Mucosa of descending colon (tissue), 3 donors: ENCODE measurements around the gene SLC49A3. TPM values are rescaled to one million over a fixed set of nuclear protein-coding genes. Genes with fewer than 3 reads are reported as not detected.
"Not testable (repeated sequence)": the region's sequence is repeated elsewhere in the genome, so short reads cannot be mapped to it uniquely, and the experiment has no call there.

ENCODE experiments used
- ATAC-seq: fragments of 200-7000 bp; cut with Tn5 transposase; one replicate; pipeline ENCODE4 v1.9.1; 2020; ENCODE audit warnings: mild to moderate bottlenecking, moderate library complexity
- DNase-seq, 3 donors: peaks; one replicate each; pipeline ENCODE4 v3.0.0-alpha.2; 2020
- H3K36me3 ChIP-seq: fragments of 200-600 bp; one replicate; pipeline ENCODE4 v1.8.0; 2021; ENCODE audit warnings: low read depth, mild to moderate bottlenecking
- H3K4me1 ChIP-seq: fragments of 200-600 bp; one replicate; pipeline ENCODE4 v1.8.0; 2021; ENCODE audit warnings: low read depth, mild to moderate bottlenecking
- H3K4me3 ChIP-seq: fragments of 200-600 bp; one replicate; pipeline ENCODE4 v1.8.0; 2021; ENCODE audit warnings: mild to moderate bottlenecking
- H3K9me3 ChIP-seq: fragments of 200-600 bp; one replicate; pipeline ENCODE4 v1.8.0; 2021; ENCODE audit warnings: mild to moderate bottlenecking
- CTCF ChIP-seq: fragments of 200-600 bp; IDR thresholded peaks from one replicate; pipeline ENCODE4 v1.8.0; 2022; ENCODE audit warnings: antibody characterized with exemption, mild to moderate bottlenecking
- intact Hi-C, 2 donors: fragments of 100-400 bp; cut with DNase I in 1 of 2; cut with micrococcal nuclease in 1 of 2; formaldehyde crosslinking; loops; one replicate each; pipeline versions ENCODE4 v1.11.0 to v1.11.1; 2022; cut with DNase I, micrococcal nuclease
- total RNA-seq, 3 donors: library from RNA; stranded (reverse); fragmentation: NEBNext Ultra II Directional in 2 of 3; extraction: Animal tissue kit (Norgen Biotek cat#: 25700) in 2 of 3; gene quantifications; one replicate each; pipeline versions ENCODE4 v1.2.1 to v1.2.4, GENCODE V29; 2021 to 2023
- donor health status: DM: no; HTN: no; CAD: no; lungs with moderate emphysema.
- donor health status: DM: no; HTN: no; CAD: no.
- donor health status: DM: no; HTN: yes; CAD: no.

Gene SLC49A3
- total RNA-seq, 3 donors from 2014 or later: 9.9 to 14.1 (median 11.5) TPM

- intact Hi-C loops: no loop called here
- Histone ChIP-seq H3K4me3 (peak overlapping the region; percentile 77), H3K4me1 (peaks cover 29% of the 10 kb centered on the region), H3K36me3 (peaks cover 3% of the 10 kb centered on the region), H3K9me3 (no peaks in the 10 kb centered on the region)
- ATAC-seq (peak; percentile 1), DNase-seq (peak in 2 of 3 donors; percentile 23 to 69)
- TF ChIP-seq CTCF: no peak
Observed at GRCh38 chr4:675036-675882, 13.7 kb downstream of the SLC49A3 start.

- ATAC-seq: peak; percentile 89
- intact Hi-C loops: no loop called here
Observed at GRCh38 chr4:674172-675035, 14.5 kb downstream of the SLC49A3 start, which contains the start of the genes ATP5ME and MYL5. TSS of gene ATP5ME (minus strand) at chr4:674276. CDS start at chr4:674247, 29 bp downstream. TSS of gene MYL5 (plus strand) at chr4:674542. CDS start at chr4:678027, 3,485 bp downstream.

GRCh38 chr4:673349-674091 is 15.4 kb downstream of the SLC49A3 start:
- TF ChIP-seq CTCF: no peak
- Histone ChIP-seq H3K4me1 (peaks cover 26% of the 10 kb centered on the region), H3K36me3 (peaks cover 3% of the 10 kb centered on the region), H3K4me3 (peak overlapping the region; percentile 77), H3K9me3 (no peaks in the 10 kb centered on the region)
- intact Hi-C loops: no loop called here
- ATAC-seq (peak; percentile 60), DNase-seq (peak; percentile 81 to 85 (median 85))

More at GRCh38 chr4:674172-675035, 14.5 kb downstream of the SLC49A3 start, which contains the start of the genes ATP5ME and MYL5:
- Histone ChIP-seq H3K4me1 (peaks cover 26% of the 10 kb centered on the region), H3K4me3 (peak within 1 kb of the TSS; percentile 77), H3K9me3 (no peaks in the 10 kb centered on the region), H3K36me3 (peaks cover 3% of the 10 kb centered on the region)
- peak; percentile 96 to 99 (median 98) for DNase-seq
- TF ChIP-seq CTCF: peak; percentile 96

GRCh38 chr4:671769-672168 is 17.2 kb downstream of the SLC49A3 start:
- ATAC-seq (no peak), DNase-seq (no peak)
- intact Hi-C loops: no loop called here
- Histone ChIP-seq H3K4me1 (peaks cover 17% of the 10 kb centered on the region), H3K9me3 (no peaks in the 10 kb centered on the region), H3K4me3 (no peak overlapping the region), H3K36me3 (peaks cover 3% of the 10 kb centered on the region)
- TF ChIP-seq CTCF: no peak

- ATAC-seq, H3K9me3 ChIP-seq, intact Hi-C loops, H3K4me3 ChIP-seq, H3K36me3 ChIP-seq, H3K4me1 ChIP-seq: not testable (repeated sequence)
- peak in 1 of 3 donors; percentile 43 for DNase-seq
Observed at GRCh38 chr4:669806-670559, 19.0 kb downstream of the SLC49A3 start.

- ATAC-seq, H3K4me1 ChIP-seq, intact Hi-C loops, H3K9me3 ChIP-seq, H3K36me3 ChIP-seq, H3K4me3 ChIP-seq: not testable (repeated sequence)
- peak in 2 of 3 donors; percentile 5 to 6 for DNase-seq
Observed at GRCh38 chr4:668219-668618, 20.7 kb downstream of the SLC49A3 start.
